Upper lobe of left lung (tissue), 4 donors: ENCODE data around the gene KCNJ8.

Source experiments
- CTCF ChIP-seq, 6 experiments: fragments of 450-650 bp in 4 of 6; fragments of 200-600 bp in 2 of 6; sonication (generic) in 2 of 6; IDR thresholded peaks; one replicate each; pipeline ENCODE4 v1.5.1; 2016 to 2019; ENCODE audit warnings: antibody characterized with exemption in 6 of 6
- POLR2A ChIP-seq, 4 donors: fragments of 450-650 bp; IDR thresholded peaks; one replicate each; pipeline ENCODE4 v1.5.1; 2016 to 2017; ENCODE audit warnings: antibody characterized with exemption in 4 of 4, mild to moderate bottlenecking in 2 of 4

DNA sequence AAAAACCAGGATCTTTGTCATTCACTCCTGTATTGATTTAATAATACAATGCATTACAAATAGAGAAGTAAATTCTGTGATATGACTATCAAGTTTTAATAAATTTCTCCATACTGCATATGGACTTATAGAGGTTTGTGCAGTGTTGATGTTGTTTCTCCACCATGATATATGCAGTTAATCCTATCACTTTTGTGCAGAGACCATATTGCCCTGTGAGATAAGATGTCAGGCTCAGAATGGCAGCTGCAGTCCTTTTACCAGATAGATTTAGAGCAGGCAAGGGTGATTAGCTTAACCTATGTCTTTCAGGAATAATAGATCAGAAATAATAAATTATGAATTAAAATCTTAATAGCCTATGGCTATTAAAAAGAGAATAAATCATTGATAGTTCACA, 38.6 kb upstream of the KCNJ8 start:
- TF ChIP-seq CTCF (IDR thresholded peaks at IDR 0.05) (no peak), POLR2A (IDR thresholded peaks at IDR 0.05) (no peak)
